Ammon's horn (tissue), 1 donor: ENCODE measurements around the gene ANTKMT.
A peak's percentile ranks its signal among the peaks of the same experiment; 100 is the strongest.

Experiments used
- DNase-seq: peaks from one replicate; pipeline ENCODE4 v3.0.0-alpha.2; 2016; ENCODE audit warnings: low spot score

ANTKMT gene, protein sequence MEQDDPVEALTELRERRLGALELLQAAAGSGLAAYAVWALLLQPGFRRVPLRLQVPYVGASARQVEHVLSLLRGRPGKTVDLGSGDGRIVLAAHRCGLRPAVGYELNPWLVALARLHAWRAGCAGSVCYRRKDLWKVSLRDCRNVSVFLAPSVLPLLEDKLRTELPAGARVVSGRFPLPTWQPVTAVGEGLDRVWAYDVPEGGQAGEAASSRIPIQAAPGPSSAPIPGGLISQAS

DNA sequence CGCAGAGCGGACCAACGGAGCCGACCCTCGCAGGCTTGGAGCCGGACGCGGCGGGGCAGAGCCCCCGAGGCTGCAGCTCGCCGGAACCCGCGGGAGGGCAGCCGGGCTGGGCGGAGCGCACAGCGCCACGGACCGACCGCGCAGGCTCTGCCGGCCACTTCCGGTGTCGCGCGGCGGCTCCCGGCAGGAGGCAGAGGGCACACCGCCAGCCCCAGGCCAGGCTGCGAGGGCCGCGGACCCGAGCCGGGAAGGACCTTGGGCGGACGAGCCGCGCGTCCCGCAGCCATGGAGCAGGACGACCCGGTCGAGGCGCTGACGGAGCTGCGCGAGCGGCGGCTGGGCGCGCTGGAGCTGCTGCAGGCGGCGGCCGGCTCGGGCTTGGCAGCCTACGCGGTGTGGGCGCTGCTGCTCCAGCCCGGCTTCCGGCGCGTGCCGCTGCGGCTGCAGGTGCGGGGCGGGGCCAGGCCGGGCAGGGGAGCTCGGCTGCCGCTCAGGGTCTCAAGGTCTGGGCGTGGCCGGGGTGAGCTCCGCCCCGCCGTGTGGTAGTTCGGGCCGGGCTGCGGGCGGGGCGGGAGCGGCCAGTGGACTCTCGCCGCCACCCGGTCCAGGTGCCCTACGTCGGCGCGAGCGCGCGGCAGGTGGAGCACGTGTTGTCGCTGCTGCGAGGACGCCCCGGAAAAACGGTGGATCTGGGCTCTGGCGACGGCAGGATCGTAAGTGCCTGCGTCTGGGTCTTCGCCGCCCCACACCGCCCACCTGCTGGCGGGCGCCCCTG is at the start of gene ANTKMT:
Gene ANTKMT (plus strand): TSS at position 157 of the 775 bp plus-strand sequence. CDS start 129 bp downstream, at position 286.
- peak; percentile 76 for DNase-seq

DNA sequence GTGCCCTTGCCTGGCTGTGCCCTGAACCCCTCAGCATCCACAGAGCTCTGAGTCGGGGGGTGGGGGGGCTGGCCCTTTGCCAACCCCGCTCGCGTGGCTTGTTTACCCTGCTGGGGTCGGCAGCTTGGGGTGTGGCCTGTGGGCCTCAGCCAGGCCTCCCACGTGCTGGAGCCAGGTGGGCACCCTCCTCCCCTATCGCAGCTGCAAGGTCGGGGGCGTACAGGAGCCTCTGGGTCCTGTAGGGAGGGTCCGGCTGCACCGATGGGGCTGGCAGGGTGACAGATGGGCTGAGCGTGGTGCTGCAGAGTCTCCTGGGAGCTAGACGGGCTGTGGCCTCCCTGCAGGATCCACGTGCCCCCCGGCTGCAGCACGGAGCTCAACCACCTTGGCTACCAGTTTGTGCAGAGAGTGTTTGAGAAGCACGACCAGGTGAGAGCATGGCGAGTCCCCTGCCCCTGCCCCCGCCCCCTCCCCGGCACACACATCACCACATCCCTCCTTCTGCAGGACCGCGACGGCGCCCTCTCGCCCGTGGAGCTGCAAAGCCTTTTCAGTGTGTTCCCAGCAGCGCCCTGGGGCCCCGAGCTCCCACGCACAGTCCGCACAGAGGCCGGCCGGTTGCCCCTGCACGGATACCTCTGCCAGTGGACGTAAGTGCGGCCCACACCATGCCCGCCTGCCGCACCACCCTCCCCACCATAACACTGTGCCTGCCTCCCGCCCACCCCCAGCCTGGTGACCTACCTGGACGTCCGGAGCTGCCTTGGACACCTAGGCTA is 49.4 kb upstream of the ANTKMT start:
- no peak for DNase-seq

DNA sequence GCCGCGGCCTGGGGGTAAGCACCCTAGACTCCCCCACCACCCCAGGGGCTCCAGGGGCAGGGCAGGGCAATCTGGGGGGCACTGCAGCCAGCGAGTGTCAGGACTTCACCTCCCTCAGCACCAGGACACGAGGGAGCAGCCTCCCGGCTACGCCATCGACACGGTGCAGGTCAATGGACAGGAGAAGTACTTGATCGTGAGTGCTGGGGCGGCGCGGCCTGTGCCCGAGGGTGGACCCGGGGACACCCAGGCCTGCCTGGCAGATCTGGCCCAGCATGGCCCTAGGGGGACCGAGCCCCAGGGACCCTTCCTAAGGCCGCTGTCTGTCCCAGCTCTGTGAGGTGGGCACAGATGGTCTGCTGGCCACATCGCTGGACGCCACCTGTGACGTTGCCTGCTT is 48.6 kb upstream of the ANTKMT start:
- no peak for DNase-seq

DNA sequence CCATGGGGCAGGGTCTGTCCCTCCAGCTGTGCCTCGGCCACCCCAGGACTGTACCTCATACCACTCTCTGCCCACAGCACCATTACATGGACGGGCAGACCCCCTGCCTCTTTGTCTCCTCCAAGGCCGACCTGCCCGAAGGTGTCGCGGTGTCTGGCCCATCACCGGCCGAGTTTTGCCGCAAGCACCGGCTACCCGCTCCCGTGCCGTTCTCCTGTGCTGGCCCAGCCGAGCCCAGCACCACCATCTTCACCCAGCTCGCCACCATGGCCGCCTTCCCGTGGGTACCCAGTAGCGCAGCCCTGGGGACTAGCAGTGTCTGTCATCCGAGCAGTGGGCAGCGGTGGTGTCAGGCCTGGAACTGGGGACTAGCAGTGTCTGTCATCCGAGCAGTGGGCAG is 48.1 kb upstream of the ANTKMT start:
- no peak for DNase-seq

DNA sequence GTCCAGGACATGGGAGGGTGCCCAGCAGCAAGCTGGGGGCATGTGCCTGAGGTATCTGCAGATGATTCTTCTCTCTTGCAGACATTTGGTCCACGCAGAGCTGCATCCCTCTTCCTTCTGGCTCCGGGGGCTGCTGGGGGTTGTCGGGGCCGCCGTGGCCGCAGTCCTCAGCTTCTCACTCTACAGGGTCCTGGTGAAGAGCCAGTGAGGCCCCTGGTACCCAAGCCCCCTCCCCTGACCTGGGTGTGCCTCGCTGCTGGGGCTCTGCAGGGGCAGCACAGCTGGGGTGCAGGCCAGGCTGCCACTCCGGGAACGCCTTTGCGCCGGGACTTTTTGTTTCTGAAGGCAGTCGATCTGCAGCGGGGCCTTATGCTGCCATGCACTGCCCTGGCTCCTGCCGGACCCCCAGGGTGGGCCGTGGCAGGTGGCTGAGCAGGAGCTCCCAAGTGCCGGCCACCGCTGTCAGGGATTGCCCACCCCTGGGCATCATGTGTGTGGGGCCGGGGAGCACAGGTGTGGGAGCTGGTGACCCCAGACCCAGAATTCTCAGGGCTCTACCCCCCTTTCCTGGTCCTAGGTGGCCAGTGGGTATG is 47.5 kb upstream of the ANTKMT start:
- DNase-seq: no peak

DNA sequence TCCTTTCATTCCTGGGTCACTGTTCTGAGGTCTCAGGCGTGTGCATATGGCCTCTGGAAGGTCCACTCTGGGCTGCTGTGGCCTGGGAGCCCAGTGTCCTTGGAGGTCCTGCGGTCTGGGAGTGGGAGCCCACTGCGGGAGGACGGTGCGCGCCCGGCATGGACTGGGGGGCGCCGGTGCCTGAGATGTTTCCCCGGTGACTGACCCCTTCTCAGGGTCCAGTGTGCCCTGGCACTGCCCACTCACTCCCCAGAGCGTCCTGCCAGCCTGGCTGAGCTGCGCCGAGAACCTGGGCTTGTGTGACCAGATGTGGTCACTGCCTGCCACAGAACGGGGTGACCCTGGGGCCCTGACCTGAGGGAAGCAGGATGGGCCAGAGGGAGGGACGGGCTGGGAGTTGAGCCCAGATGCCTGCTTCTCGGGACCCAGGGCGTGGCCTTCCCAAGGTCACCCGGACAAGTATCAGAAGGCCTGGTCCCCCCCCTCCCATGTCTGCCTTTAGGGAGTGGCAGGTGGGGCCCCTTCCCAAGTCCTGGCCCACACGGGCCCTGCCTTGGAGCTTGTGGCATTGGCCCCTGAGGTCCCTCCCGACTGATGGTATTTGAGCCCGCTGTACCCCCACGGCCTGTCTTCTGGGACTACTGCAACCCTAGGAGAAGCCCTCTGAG is 46.6 kb upstream of the ANTKMT start:
- DNase-seq: no peak

DNA sequence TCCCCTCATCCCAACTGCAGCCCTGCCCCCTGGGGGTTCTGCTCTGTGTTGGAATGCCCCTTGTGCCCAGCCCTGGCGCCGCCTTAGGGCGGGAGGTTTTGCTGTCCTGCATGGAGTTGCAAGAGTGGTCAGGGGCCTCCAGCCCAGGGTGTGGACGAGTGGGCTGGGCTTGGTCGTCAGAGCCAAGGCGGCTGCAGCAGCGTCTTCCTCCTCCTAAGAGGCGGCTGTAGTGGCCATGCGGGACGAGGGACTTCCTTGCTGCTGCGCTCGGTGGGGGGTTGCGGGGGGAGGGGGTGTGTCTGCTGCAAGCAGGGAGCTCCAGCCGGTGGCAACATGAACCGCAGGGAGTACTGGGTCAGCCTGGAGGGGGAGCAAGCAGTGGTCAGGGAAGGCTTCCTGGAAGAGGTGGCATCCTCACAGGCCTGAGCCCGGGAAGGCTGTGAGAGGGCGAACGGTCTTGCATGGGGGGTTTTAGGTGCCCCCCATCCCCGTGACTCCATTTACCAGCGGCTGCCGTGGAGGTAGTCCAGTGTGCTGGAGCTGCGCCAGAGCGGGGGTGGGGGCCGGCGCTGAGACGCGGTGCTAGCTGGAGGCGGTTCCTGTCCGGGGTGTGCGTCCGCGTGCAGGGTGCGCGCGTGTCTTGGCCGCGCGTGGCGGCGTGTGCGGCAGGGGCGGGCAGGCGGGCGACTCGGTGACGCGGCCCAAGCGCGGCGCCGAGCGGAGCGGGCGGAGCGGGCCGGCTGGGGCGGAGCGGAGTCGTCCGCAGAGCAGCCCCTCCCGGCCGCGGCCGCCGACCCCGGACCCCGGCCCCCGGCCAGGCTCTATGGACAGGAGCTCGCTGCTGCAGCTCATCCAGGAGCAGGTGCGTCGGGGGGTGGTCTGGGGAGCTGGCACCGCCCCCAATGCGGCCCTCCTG is 45.7 kb upstream of the ANTKMT start, which contains the start of gene RHBDL1:
Gene RHBDL1 (plus strand): TSS at position 704 of the 916 bp plus-strand sequence. CDS start 120 bp downstream, at position 824.
- DNase-seq: peak; percentile 48

DNA sequence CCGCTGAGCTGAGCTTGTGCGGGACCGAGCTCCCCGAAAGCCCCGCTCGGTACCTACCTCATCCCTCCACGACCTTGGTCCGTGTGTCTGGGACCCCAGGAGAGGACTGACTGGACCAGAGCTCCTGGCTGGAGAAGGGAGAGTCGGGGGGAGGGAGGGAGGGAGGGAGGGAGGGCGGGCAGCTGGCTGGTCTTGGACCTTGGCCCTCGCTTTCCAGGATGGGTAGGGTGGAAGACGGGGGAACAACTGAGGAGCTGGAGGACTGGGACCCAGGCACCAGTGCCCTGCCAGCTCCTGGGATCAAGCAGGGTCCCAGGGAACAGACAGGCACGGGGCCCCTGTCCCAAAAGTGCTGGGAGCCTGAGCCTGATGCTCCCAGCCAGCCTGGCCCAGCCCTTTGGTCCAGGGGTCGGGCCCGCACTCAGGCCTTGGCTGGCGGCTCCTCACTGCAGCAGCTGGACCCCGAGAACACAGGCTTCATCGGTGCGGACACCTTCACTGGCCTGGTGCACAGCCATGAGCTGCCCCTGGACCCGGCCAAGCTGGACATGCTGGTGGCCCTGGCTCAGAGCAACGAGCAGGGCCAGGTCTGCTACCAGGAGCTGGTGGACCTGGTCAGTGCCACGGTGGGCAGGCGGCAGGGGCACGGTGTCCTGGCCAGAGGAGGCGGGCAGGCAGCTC is 44.9 kb upstream of the ANTKMT start:
- no peak for DNase-seq

DNA sequence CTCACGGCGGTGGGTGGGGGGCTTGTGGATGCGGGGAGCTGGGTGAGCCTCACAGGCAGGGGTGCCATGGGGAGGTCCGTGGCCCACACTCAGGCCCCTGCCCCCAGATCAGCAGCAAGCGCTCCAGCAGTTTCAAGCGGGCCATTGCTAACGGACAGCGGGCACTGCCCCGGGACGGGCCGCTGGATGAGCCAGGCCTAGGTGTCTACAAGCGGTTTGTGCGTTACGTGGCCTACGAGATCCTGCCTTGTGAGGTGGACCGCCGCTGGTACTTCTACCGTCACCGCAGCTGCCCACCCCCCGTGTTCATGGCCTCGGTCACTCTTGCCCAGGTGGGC is 44.4 kb upstream of the ANTKMT start:
- no peak for DNase-seq

DNA sequence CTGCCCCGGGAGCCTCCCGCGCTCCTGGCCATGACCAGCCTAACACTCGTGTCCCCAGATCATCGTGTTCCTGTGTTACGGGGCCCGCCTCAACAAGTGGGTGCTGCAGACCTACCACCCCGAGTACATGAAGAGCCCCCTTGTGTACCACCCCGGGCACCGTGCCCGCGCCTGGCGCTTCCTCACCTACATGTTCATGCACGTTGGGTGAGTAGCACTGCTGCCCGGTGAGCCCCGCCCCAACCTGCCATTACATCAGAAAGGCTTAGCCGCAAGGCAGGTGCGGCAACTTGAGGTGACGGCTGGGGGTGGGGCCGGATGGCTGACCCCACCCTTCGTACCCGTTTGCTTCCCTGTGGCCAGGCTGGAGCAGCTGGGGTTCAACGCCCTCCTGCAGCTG is 44.0 kb upstream of the ANTKMT start:
- DNase-seq: no peak

DNA sequence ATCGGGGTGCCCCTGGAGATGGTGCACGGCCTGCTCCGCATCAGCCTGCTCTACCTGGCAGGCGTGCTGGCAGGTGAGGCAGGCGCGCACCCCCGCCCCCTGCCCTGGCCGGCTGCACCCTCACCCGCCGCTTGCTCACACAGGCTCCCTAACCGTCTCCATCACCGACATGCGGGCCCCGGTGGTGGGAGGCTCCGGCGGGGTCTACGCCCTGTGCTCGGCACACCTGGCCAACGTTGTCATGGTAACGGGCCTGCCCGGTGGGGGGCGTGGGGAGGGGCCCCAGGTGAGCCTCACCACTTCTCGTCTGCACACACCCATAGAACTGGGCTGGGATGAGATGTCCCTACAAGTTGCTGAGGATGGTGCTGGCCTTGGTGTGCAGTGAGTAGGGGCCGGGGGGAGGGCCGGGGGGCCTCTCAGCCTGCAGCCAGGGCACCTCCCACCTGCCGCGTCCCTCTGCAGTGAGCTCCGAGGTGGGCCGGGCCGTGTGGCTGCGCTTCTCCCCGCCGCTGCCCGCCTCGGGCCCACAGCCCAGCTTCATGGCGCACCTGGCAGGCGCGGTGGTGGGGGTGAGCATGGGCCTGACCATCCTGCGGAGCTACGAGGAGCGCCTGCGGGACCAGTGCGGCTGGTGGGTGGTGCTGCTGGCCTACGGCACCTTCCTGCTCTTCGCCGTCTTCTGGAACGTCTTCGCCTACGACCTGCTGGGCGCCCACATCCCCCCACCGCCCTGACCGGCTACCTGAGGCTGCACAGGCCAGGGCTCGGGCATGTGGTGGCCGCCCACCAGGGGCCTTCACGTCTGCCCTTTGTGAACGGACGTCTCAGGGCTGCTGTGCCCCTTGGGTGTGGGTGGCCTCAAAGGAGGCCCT is 43.4 kb upstream of the ANTKMT start:
- no peak for DNase-seq

DNA sequence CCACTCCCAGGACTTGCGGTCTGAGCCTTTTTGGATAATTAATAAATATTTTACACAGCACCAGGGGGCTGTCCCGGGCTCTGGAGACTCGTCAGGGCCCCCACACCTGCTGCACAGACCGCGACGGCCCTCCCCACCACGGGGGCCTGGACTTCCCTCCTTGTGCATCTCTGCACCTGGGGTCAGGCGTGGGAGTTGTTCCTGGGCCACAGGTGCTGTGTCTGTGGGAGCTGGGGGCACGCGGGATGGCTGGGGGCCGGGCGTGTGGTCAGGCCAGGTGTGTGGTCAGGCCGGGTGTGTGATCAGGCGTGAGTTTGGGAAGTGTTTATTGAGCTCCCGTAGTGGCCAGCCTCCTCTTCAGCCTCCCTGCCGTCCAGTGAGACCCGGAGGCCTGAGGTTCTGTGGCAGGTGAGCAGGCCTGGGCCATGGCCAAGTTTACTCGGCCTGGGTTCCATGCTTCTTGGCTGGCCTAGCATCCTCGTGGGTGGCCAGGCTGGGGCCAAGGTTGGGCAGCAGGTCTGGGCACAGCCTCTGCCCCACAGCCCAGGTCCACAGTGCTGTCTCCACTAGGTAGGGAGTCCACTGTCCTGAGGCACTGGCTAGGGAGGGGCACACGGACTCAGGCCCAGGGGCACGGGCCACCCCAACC is 42.6 kb upstream of the ANTKMT start:
- no peak for DNase-seq

DNA sequence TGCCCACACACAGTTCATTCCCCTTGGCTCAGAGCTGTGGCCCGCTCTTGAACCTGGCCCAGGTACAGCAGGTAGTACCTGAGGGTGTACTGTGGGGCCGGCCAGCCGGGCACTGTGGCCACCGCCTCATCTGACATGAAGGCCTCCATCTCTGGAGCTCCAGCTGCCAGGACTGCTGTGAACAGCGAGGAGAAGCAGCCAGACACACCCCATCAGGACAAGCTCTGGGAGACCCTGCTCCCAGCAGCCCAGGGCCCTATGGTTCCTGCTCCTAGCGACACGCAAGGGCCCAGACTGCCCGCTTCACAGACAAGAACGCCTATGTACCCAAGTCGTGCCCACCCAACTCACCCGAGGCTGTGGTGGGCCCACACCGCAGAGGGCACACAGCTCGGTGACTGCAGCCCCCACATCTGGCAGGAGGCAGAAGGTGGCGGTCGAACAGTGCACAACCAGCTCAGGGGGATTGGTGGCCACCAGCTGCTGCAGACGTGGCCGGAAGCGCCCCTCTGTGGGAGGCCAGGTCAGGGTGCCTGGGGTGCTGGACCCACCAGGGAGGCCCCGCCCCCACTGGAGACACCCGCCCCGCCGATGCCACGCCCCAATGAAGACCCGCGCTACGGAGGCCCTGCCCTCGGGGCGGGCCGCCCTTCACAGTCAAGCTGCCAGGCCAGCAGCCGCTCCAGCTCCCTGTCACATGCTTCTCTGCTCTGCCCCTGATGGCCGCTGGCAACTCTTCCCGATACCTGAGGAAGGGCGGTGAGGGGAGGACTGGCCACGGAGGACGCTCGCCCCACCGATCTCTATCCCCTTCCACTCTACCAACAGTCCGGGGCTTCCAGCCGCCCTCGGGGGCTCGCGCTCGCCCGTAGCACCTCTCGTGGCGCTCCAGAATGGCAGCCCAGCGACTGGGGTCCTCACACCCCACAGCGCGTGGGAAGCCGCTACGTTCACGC is 41.8 kb upstream of the ANTKMT start:
- peak; percentile 72 for DNase-seq

DNA sequence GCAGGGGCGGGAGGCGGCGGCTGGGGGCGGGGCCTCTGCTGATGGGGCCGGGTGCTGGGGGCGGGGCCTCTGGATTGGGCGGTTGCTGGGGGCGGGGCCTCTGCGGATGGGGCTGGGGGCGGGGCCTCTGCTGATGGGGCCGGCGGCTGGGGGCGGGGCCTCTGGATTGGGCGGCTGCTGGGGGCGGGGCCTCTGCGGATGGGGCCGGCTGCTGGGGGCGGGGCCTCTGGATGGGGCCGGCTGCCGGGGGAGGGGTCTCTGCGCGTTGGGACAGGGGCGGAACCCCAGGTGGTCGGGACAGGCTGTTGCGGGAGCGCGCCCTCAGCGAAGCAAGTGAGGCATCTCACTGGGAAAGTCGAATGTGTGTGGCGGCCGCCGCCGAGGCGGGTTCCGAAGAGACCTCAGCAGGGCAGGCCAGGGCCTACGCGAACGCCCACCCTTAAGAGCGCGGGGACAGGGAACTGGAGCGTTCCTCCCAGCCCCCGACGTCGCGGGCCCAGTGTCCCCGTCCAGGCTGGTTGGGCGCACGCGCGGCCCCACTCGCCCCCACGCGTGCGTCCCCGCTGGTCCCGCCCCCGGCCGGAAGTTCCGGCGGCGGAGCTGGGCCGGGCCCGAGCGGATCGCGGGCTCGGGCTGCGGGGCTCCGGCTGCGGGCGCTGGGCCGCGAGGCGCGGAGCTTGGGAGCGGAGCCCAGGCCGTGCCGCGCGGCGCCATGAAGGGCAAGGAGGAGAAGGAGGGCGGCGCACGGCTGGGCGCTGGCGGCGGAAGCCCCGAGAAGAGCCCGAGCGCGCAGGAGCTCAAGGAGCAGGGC is 40.9 kb upstream of the ANTKMT start, which contains the start of gene STUB1:
Gene STUB1 (plus strand): TSS at position 597 of the 811 bp plus-strand sequence. CDS start 116 bp downstream, at position 713.
- peak; percentile 85 for DNase-seq

DNA sequence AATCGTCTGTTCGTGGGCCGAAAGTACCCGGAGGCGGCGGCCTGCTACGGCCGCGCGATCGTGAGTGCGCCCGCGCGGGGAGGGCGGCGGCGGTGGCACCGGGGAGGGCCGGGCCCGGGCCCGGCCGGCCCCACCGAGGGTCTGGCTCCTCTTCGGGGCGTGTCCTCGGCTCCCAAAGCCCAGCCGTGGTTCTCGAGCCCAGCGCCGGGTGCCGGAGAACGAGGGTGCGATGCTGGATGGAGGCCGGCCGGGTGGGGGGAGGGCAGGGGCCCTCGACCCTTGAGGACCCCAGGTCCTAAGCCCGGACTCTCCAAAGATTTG is 40.4 kb upstream of the ANTKMT start:
- no peak for DNase-seq

DNA sequence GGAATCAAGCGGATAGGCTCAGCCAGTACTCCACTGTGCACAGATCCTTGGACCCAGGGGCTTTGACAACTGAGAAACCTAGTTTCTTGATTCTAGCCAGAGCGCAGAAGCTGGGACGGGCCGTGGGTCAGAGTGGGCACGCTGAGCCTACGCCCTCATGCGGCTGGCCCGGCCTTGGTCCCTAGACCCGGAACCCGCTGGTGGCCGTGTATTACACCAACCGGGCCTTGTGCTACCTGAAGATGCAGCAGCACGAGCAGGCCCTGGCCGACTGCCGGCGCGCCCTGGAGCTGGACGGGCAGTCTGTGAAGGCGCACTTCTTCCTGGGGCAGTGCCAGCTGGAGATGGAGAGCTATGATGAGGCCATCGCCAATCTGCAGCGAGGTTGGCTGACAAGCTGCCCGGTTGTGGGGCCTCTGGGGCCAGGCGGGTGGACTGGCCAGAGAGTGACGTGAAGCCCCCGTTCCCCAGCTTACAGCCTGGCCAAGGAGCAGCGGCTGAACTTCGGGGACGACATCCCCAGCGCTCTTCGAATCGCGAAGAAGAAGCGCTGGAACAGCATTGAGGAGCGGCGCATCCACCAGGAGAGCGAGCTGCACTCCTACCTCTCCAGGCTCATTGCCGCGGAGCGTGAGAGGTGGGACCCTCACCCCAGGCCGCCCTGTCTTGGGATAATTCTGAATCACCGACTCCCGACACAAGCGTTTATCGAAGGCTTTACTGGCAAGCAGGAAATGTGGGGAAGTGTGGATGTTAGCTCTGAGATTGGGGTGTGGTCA is 39.8 kb upstream of the ANTKMT start:
- no peak for DNase-seq
